Astrocyte (in vitro differentiated cells and primary cell): Measurements from ENCODE around the gene ZAP70.

Experiments
- CTCF ChIP-seq: IDR thresholded peaks from 2 replicates; pipeline ENCODE4 v1.5.1; 2011; ENCODE audit warnings: low read depth, mild to moderate bottlenecking, inconsistent platforms, low read length, moderate library complexity; ENCODE audit not compliant: insufficient read depth
- EZH2 ChIP-seq: IDR thresholded peaks from 2 replicates; pipeline ENCODE4 v1.6.1; 2012; ENCODE audit warnings: mild to moderate bottlenecking, low read length, inconsistent platforms; ENCODE audit not compliant: insufficient read depth

- no peak for TF ChIP-seq CTCF
- no peak for TF ChIP-seq EZH2
These were observed 5.4 kb upstream of the ZAP70 start for GRCh38 chr2:97708048-97708380.
